Keratinocyte (primary cell): ENCODE measurements around the gene FBXO8. TPM values are rescaled to one million over a fixed set of nuclear protein-coding genes. Genes with fewer than 3 reads are reported as not detected.

Experiments
- DNase-seq: peaks from one replicate; pipeline ENCODE4 v3.0.0-alpha.2; 2011; ENCODE audit warnings: low read depth, missing footprints, low spot score
- FAIRE-seq: peaks from 2 replicates; lab custom pipeline; 2011; peaks lifted over from hg19 to GRCh38; lab: Jason Lieb, UNC
- H2AFZ ChIP-seq: 2 replicates; pipeline ENCODE4 v1.6.0; 2012; ENCODE audit warnings: low read length, control low read depth, inconsistent platforms; ENCODE audit not compliant: control insufficient read depth
- H3K27ac ChIP-seq: 2 replicates; pipeline ENCODE4 v1.5.1; 2011; ENCODE audit warnings: low read length; ENCODE audit not compliant: control insufficient read depth, insufficient read depth
- H3K27me3 ChIP-seq: 3 replicates; pipeline ENCODE4 v1.6.0; 2011; ENCODE audit warnings: low read length; ENCODE audit not compliant: control insufficient read depth, insufficient read depth; ENCODE audit errors: extremely low read depth
- H3K36me3 ChIP-seq, 2 experiments: 2 replicates in 1 of 2; 3 replicates in 1 of 2; pipeline ENCODE4 v1.5.1; 2011; ENCODE audit warnings: low read length in 2 of 2, mild to moderate bottlenecking in 1 of 2; ENCODE audit not compliant: control insufficient read depth in 2 of 2, insufficient read depth in 2 of 2; ENCODE audit errors: extremely low read depth in 1 of 2
- H3K4me1 ChIP-seq: 3 replicates; pipeline ENCODE4 v1.5.1; 2011; ENCODE audit warnings: low read length; ENCODE audit not compliant: control insufficient read depth, insufficient read depth; ENCODE audit errors: extremely low read depth
- H3K4me2 ChIP-seq: 3 replicates; pipeline ENCODE4 v1.6.0; 2011; ENCODE audit warnings: low read depth, low read length; ENCODE audit not compliant: control insufficient read depth, insufficient read depth; ENCODE audit errors: extremely low read depth
- H3K4me3 ChIP-seq, 3 experiments: fragments of 200-600 bp in 1 of 3; sonication (generic) in 1 of 3; 2 replicates in 2 of 3; 3 replicates in 1 of 3; pipeline ENCODE4 v1.5.1; 2011 to 2016; ENCODE audit warnings: low read length in 3 of 3, mild to moderate bottlenecking in 3 of 3, control low read depth in 2 of 3, inconsistent platforms in 1 of 3, low read depth in 1 of 3, mixed read lengths in 1 of 3, mixed run types in 1 of 3, moderate library complexity in 1 of 3; ENCODE audit not compliant: control insufficient read depth in 2 of 3, insufficient read depth in 2 of 3; ENCODE audit errors: extremely low read depth in 1 of 3
- H3K79me2 ChIP-seq: 2 replicates; pipeline ENCODE4 v1.6.0; 2012; ENCODE audit warnings: low read length; ENCODE audit not compliant: control insufficient read depth, insufficient read depth
- H3K9ac ChIP-seq: 3 replicates; pipeline ENCODE4 v1.6.0; 2011; ENCODE audit warnings: low read length; ENCODE audit not compliant: control insufficient read depth, insufficient read depth; ENCODE audit errors: extremely low read depth
- H3K9me1 ChIP-seq: 3 replicates; pipeline ENCODE4 v1.6.0; 2011; ENCODE audit warnings: low read length; ENCODE audit not compliant: control insufficient read depth, insufficient read depth; ENCODE audit errors: extremely low read depth
- H3K9me3 ChIP-seq: 2 replicates; pipeline ENCODE4 v1.5.1; 2012; ENCODE audit warnings: low read depth, low read length; ENCODE audit not compliant: control insufficient read depth
- H4K20me1 ChIP-seq: 3 replicates; pipeline ENCODE4 v1.6.0; 2011; ENCODE audit warnings: low read length; ENCODE audit not compliant: control insufficient read depth, insufficient read depth; ENCODE audit errors: extremely low read depth
- EZH2 ChIP-seq: IDR thresholded peaks from one replicate; pipeline ENCODE4 v1.6.1; 2012; ENCODE audit warnings: inconsistent platforms, mild to moderate bottlenecking, low read length, moderate library complexity
- dilution Hi-C: fragments of 300-500 bp; cut with MboI; formaldehyde crosslinking; loops from one replicate; pipeline ENCODE4 v1.7.0; 2020; ENCODE audit warnings: low sequenced_read_pairs; ENCODE audit not compliant: extremely low pct_ligation_motif_present
- polyA plus RNA-seq, 5 experiments: library from polyadenylated mRNA; depleted of rRNA in 3 of 5; stranded (reverse) in 3 of 5; stranded (forward) in 1 of 5; unstranded in 1 of 5; fragments of >200 nt; gene quantifications; 1 replicate in 1 of 5; 2 replicates in 3 of 5; 3 replicates in 1 of 5; pipeline versions ENCODE4 v1.2.1 to v1.2.3, GENCODE V29; 2011 to 2012; ENCODE audit warnings: missing spikeins in 2 of 5, low read depth in 1 of 5, low replicate concordance in 1 of 5
- TF ChIP-seq, protein P1 (sequence below), 3 experiments: IDR thresholded peaks in 1 of 3; conservative IDR thresholded peaks in 1 of 3; optimal IDR thresholded peaks in 1 of 3; 2 replicates in 2 of 3; 3 replicates in 1 of 3; pipeline versions ENCODE3 to v1.5.1; 2011; ENCODE audit warnings: low read length in 3 of 3, mild to moderate bottlenecking in 3 of 3, moderate library complexity in 2 of 3, control low read depth in 1 of 3, inconsistent platforms in 1 of 3; ENCODE audit not compliant: insufficient read depth in 2 of 3; ENCODE audit errors: extremely low read depth in 1 of 3

The FBXO8 gene
- polyA plus RNA-seq, 1 donor (not counting 4 experiments of a cell fraction or from before 2014, with no cell fraction given): 21.0 TPM

DNA sequence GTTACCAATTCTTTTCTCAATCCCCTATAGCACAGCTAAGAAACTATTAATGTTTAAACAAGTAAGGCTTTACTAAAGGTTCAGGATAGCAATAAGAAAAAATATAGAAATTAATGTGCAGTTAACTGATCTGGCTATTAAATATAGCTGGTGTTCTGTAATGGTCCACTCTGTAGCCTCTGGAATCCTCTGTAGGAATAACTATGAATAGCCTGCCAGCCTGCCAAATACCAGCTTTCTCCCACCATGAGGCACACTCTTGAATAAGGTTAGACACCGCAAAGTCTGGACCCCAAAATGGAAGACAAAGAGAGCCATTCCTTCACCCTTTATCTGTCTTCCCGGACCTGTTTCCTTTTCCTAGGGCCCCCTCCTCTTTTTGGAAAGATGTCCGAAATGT is 30.8 kb upstream of the FBXO8 start:
- dilution Hi-C loops: no loop called here
- TF ChIP-seq, protein P1, sequence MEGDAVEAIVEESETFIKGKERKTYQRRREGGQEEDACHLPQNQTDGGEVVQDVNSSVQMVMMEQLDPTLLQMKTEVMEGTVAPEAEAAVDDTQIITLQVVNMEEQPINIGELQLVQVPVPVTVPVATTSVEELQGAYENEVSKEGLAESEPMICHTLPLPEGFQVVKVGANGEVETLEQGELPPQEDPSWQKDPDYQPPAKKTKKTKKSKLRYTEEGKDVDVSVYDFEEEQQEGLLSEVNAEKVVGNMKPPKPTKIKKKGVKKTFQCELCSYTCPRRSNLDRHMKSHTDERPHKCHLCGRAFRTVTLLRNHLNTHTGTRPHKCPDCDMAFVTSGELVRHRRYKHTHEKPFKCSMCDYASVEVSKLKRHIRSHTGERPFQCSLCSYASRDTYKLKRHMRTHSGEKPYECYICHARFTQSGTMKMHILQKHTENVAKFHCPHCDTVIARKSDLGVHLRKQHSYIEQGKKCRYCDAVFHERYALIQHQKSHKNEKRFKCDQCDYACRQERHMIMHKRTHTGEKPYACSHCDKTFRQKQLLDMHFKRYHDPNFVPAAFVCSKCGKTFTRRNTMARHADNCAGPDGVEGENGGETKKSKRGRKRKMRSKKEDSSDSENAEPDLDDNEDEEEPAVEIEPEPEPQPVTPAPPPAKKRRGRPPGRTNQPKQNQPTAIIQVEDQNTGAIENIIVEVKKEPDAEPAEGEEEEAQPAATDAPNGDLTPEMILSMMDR (optimal IDR thresholded peaks at IDR 0.05 in 1 of 3, IDR thresholded peaks at IDR 0.05 in 1 of 3, conservative IDR thresholded peaks at IDR 0.05 in 1 of 3; ENCODE audit: extremely low read depth in 1 of 3, insufficient read depth in 2 of 3, low read length in 3 of 3): no peak
- TF ChIP-seq EZH2: no peak
- H3K9ac ChIP-seq: no peak overlapping the region
- H3K36me3 ChIP-seq: no peaks in the 10 kb centered on the region
- H3K79me2 ChIP-seq: no peaks in the 10 kb centered on the region
- no peaks in the 10 kb centered on the region for H3K9me3 ChIP-seq
- H4K20me1 ChIP-seq: no peaks in the 10 kb centered on the region
- peaks cover 14% of the 10 kb centered on the region for H3K4me1 ChIP-seq
- H3K9me1 ChIP-seq: no peaks in the 10 kb centered on the region
- no peak overlapping the region for H2AFZ ChIP-seq
- no peak overlapping the region for H3K27ac ChIP-seq
- H3K4me3 ChIP-seq: no peak overlapping the region
- DNase-seq: no peak
- H3K27me3 ChIP-seq: no peaks in the 10 kb centered on the region
- H3K4me2 ChIP-seq: no peak overlapping the region
- FAIRE-seq: no peak

DNA sequence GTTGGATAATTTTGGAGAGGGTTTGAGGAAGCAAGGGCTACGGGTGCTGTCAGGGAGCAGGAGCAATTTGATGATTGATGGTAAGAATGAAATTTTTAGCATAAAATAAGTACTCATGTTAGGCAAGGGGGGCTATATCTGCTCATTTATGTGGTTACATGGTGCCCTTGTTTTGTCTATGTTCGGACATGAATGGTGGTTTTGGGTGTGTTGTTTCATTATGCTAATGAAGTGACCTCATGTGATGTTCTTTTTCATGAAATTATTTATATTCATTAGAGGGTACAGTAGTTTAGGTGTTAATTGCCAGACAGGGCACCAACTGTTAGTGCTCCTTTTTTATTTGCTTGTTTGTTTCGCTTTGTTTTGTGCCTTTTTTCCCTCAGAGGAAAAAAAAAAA is 29.5 kb upstream of the FBXO8 start:
- Histone ChIP-seq H3K79me2 (no peaks in the 10 kb centered on the region), H2AFZ (no peak overlapping the region), H4K20me1 (no peaks in the 10 kb centered on the region), H3K27me3 (no peaks in the 10 kb centered on the region), H3K4me1 (peaks cover 14% of the 10 kb centered on the region), H3K27ac (no peak overlapping the region), H3K4me2 (no peak overlapping the region), H3K36me3 (no peaks in the 10 kb centered on the region), H3K9ac (no peak overlapping the region), H3K9me1 (no peaks in the 10 kb centered on the region), H3K9me3 (no peaks in the 10 kb centered on the region), H3K4me3 (no peak overlapping the region)
- dilution Hi-C loops: no loop called here
- no peak for FAIRE-seq
- TF ChIP-seq, protein P1 (optimal IDR thresholded peaks at IDR 0.05 in 1 of 3, IDR thresholded peaks at IDR 0.05 in 1 of 3, conservative IDR thresholded peaks at IDR 0.05 in 1 of 3; ENCODE audit: extremely low read depth in 1 of 3, insufficient read depth in 2 of 3, low read length in 3 of 3): no peak
- TF ChIP-seq EZH2: no peak
- no peak for DNase-seq
